ENCODE data around the gene WASHC3.
"Not testable (repeated sequence)": the region's sequence is repeated elsewhere in the genome, so short reads cannot be mapped to it uniquely, and the experiment has no call there.

WASHC3 gene

GRCh38 chr12:102050660-102051430 is 10.9 kb downstream of the WASHC3 start:
- no peak for DNase-seq

- DNase-seq = no peak
Measured at GRCh38 chr12:102043928-102044327, 17.9 kb downstream of the WASHC3 start.

- no peak for DNase-seq
Measured at GRCh38 chr12:102033991-102034745, 27.6 kb downstream of the WASHC3 start.

GRCh38 chr12:102031852-102032251 is 29.9 kb downstream of the WASHC3 start:
- DNase-seq = no peak

GRCh38 chr12:102029141-102029540 is 32.6 kb downstream of the WASHC3 start:
- DNase-seq = no peak

- no peak for DNase-seq
Measured at GRCh38 chr12:102026728-102027127, 35.1 kb downstream of the WASHC3 start.

GRCh38 chr12:102024765-102025164 is 37.0 kb downstream of the WASHC3 start:
- DNase-seq = no peak

GRCh38 chr12:102023343-102023930 is 38.4 kb downstream of the WASHC3 start:
- DNase-seq = no peak

- no peak for DNase-seq
Measured at GRCh38 chr12:102022286-102022685, 39.5 kb downstream of the WASHC3 start.

GRCh38 chr12:102021540-102022246 is 40.1 kb downstream of the WASHC3 start:
- no peak for DNase-seq

- DNase-seq = not testable (repeated sequence)
Measured at GRCh38 chr12:102018607-102019006, 43.2 kb downstream of the WASHC3 start.

- no peak for DNase-seq
Measured at GRCh38 chr12:102016472-102016871, 45.3 kb downstream of the WASHC3 start.

GRCh38 chr12:102010265-102010994 is 51.4 kb downstream of the WASHC3 start:
- no peak for DNase-seq

GRCh38 chr12:102009796-102010195 is 52.0 kb downstream of the WASHC3 start:
- DNase-seq = no peak

- no peak for DNase-seq
Measured at GRCh38 chr12:102008615-102009126, 53.1 kb downstream of the WASHC3 start.

GRCh38 chr12:102005256-102005655 is 56.5 kb downstream of the WASHC3 start:
- no peak for DNase-seq

GRCh38 chr12:101997102-101997501 is 64.7 kb downstream of the WASHC3 start:
- DNase-seq = no peak

- DNase-seq = no peak
Measured at GRCh38 chr12:101995684-101996083, 66.1 kb downstream of the WASHC3 start.

- no peak for DNase-seq
Measured at GRCh38 chr12:101992091-101992490, 69.7 kb downstream of the WASHC3 start.

GRCh38 chr12:101982307-101982706 is 79.5 kb downstream of the WASHC3 start:
- DNase-seq = no peak

GRCh38 chr12:101981868-101982267 is 79.9 kb downstream of the WASHC3 start:
- no peak for DNase-seq

GRCh38 chr12:101968770-101969169 is 93.0 kb downstream of the WASHC3 start:
- no peak for DNase-seq
